Activated CD4-positive, alpha-beta T cell treated with anti-CD3 and anti-CD28 coated beads, Interleukin-2, amount 10 ng/mL, durations not matched to agents 7 days and 5 days (primary cell): ENCODE measurements around the gene TUBA1A. TPM values are rescaled to one million over a fixed set of nuclear protein-coding genes. Genes with fewer than 3 reads are reported as not detected.
A peak's percentile ranks its signal among the peaks of the same experiment; 100 is the strongest.

Experiments
- CTCF ChIA-PET: fragments of 350-600 bp; sonication (Branson Sonifier 250); formaldehyde crosslinking; loops from one replicate; lab custom pipeline; 2021; ENCODE audit warnings: antibody characterized with exemption; lab: Charles Lee
- POLR2A ChIA-PET: fragments of 350-600 bp; sonication (Branson Sonifier 250); formaldehyde crosslinking; loops from one replicate; lab custom pipeline; 2021; ENCODE audit warnings: antibody characterized with exemption; lab: Charles Lee
- DNase-seq: peaks from one replicate; pipeline ENCODE4 v3.0.0-alpha.2; 2020
- H3K27ac Mint-ChIP-seq: one replicate; pipeline ENCODE4 v1.8.0; 2021; ENCODE audit warnings: mild to moderate bottlenecking, moderate library complexity, mixed read lengths
- H3K27me3 Mint-ChIP-seq: one replicate; pipeline ENCODE4 v1.8.0; 2021; ENCODE audit warnings: mixed read lengths
- H3K36me3 Mint-ChIP-seq: one replicate; pipeline ENCODE4 v1.8.0; 2021; ENCODE audit warnings: low read depth, mixed read lengths
- H3K4me1 Mint-ChIP-seq: one replicate; pipeline ENCODE4 v1.8.0; 2021; ENCODE audit warnings: mixed read lengths
- H3K4me3 Mint-ChIP-seq: one replicate; pipeline ENCODE4 v1.8.0; 2021; ENCODE audit warnings: mild to moderate bottlenecking, moderate library complexity, mixed read lengths
- H3K9me3 Mint-ChIP-seq: one replicate; pipeline ENCODE4 v1.8.0; 2021; ENCODE audit warnings: mixed read lengths
- total RNA-seq, 2 experiments: library from RNA; stranded (reverse); gene quantifications; one replicate each; pipeline ENCODE4 v1.2.3, GENCODE V29; 2021

The TUBA1A gene
- 100 to 1,000 TPM in 1 of 2 experiments, 10 to 100 TPM in 1; 94.8 to 109 TPM for total RNA-seq

- Mint-ChIP-seq H3K9me3 (no peaks in the 10 kb centered on the region), H3K27ac (peak within 1 kb of the TSS; percentile 99), H3K36me3 (peaks cover 24% of the 10 kb centered on the region), H3K4me3 (peak within 1 kb of the TSS; percentile 97), H3K27me3 (peaks cover 6% of the 10 kb centered on the region), H3K4me1 (peaks cover 29% of the 10 kb centered on the region)
- POLR2A ChIA-PET, result interaction anchor here (0.6 to 2.4 kb wide), 4 partner anchors 42 to 119 kb away, joined by 4 to 17 read pairs (median 4); partner anchors contain the start of genes RHEBL1 and TUBA1B
- CTCF ChIA-PET, result interaction anchor here (0.6 to 1.6 kb wide), 10 partner anchors 8 to 380 kb away, joined by 3 to 6 read pairs (median 3); no protein-coding TSS in a partner anchor
- DNase-seq, result peak; percentile 99
Observed at GRCh38 chr12:49188916-49189367, at the start of gene TUBA1A. Gene TUBA1A (minus strand): TSS chr12:49189080. CDS start chr12:49188979, 101 bp downstream.

DNA sequence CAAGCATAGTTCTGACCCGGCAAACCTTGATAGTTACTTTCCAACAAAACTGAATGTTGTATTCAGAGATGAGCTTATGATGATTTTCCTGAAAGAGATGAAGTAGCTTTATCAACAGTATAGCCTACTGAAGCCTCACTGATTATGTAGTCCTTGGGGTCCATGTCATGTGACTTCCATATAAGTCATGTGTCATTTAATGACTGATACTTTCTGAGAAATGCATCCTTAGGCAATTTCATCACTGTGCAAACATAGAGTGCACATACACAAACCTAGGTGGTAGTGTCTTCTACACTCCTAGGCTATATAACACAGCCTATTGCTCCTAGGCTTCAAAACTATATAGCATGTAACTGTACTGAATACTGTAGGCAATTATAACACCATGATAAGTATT is 47.5 kb upstream of the TUBA1A start:
- Mint-ChIP-seq H3K4me3 (no peak overlapping the region), H3K27me3 (peaks cover 3% of the 10 kb centered on the region), H3K4me1 (peaks cover 25% of the 10 kb centered on the region), H3K36me3 (no peaks in the 10 kb centered on the region), H3K9me3 (no peaks in the 10 kb centered on the region), H3K27ac (no peak overlapping the region)
- ChIA-PET POLR2A (no interaction called here), CTCF (interaction anchor here (0.5 to 2.7 kb wide), 8 partner anchors 8 to 105 kb away, joined by 3 to 23 read pairs (median 4); partner anchors contain the start of genes TUBA1B and TUBA1C)
- no peak for DNase-seq

DNA sequence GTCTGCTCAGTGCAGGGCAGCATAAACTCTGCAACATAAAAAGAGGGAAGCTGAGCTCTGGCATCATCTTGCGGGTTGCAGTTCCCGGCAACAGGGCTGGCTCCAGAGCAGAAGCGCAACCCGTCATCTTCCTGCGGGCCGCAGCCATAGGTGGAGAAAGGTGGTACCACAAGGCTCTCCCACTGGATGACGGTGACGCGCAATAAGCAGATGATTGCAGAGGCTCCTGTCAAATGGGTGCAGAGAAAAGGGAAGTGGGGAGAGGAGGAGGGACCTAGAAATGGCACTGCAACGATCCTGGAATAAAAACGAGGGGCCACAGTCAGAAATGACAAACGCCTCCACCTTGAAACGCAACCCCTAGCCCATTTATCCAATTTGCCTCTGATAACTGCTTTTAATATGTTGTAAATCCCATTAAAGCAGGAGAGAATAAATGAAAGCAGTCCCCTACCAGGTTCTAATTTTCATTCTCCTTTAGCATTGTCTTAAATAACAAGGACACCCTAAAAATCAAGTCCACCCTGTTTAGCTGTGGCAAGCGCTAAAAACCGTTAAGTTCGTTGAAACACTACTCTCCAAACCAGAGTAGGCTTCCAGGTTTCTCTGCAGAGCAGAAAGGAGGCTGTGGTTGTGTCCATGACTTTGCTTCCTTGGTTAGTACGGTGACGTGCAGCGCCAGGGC is 45.1 kb upstream of the TUBA1A start:
- Mint-ChIP-seq H3K27me3 (peaks cover 1% of the 10 kb centered on the region), H3K9me3 (no peaks in the 10 kb centered on the region), H3K36me3 (no peaks in the 10 kb centered on the region), H3K4me3 (peak overlapping the region; percentile 84), H3K4me1 (peaks cover 25% of the 10 kb centered on the region), H3K27ac (peak overlapping the region; percentile 77)
- POLR2A ChIA-PET, result no interaction called here
- DNase-seq, result peak; percentile 30
- CTCF ChIA-PET, result interaction anchor here (0.7 to 2.7 kb wide), 7 partner anchors 10 to 198 kb away, joined by 3 to 23 read pairs (median 3); no protein-coding TSS in a partner anchor

DNA sequence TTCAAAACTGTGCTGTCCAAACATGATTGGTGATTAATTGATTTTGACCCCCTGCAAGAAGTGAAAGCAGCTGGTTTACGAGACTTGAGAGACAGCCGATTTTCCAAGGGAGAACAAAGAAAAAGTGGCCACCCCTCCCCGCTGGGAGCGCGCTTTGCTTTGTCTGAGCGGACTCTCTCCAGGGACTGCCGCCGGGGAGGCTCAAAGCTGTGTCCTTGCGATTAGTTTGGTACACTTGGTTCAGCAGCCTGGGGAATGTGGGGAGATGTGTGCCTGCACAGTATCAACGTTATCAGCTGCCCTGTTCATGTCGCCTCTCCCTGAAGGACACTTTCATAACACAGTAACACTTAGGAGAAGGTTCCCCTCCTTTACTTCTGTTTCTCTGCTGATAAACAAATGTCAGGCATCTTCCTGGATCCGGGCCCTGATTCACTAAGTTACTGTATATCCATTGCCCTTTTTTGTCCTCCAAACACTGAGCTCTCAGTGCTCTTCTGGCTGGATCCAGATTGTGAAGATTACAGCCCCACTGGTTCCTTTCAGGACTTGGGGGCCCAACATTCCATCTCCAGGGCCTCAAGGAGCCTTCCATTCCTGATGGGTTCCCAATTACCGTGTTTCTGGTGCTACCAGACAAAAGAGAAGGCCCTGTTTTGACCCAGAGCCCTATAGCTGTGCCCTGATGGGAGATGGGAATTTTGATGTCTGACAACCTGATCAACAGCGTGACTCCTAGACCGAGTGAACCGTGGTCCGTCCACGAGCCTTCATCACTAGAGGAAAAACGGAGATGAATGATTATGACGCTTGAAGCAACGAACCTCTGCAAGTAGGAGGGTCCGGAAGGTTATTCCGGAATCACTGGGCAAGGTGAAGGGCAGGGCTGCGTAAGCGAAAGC is 44.3 kb upstream of the TUBA1A start:
- Mint-ChIP-seq H3K36me3 (no peaks in the 10 kb centered on the region), H3K9me3 (no peaks in the 10 kb centered on the region), H3K4me1 (peaks cover 25% of the 10 kb centered on the region), H3K27me3 (no peaks in the 10 kb centered on the region), H3K27ac (peak overlapping the region; percentile 77), H3K4me3 (peak overlapping the region; percentile 84)
- no peak for DNase-seq
- POLR2A ChIA-PET, result no interaction called here
- CTCF ChIA-PET, result interaction anchor here (0.7 to 2.7 kb wide), 5 partner anchors 9 to 197 kb away, joined by 3 to 9 read pairs (median 3); no protein-coding TSS in a partner anchor

- ChIA-PET CTCF (interaction anchor here (1.5 to 2.7 kb wide), 2 partner anchors 8 to 143 kb away, joined by 3 to 9 read pairs; no protein-coding TSS in a partner anchor), POLR2A (interaction anchor here (0.6 kb wide), 1 partner anchor 121 kb away, joined by 3 read pairs; the partner anchor contains the start of gene LMBR1L)
Observed at GRCh38 chr12:49231878-49232655, 43.2 kb upstream of the TUBA1A start.

GRCh38 chr12:49230805-49231194 is 41.9 kb upstream of the TUBA1A start:
- no peak for DNase-seq
- H3K27ac Mint-ChIP-seq, result no peak overlapping the region
- no peaks in the 10 kb centered on the region for H3K36me3 Mint-ChIP-seq
- no peaks in the 10 kb centered on the region for H3K27me3 Mint-ChIP-seq
- CTCF ChIA-PET, result interaction anchor here (0.8 to 1.3 kb wide), 2 partner anchors 35 to 167 kb away, joined by 3 read pairs; no protein-coding TSS in a partner anchor
- no peaks in the 10 kb centered on the region for H3K9me3 Mint-ChIP-seq
- POLR2A ChIA-PET, result no interaction called here
- no peak overlapping the region for H3K4me3 Mint-ChIP-seq
- peaks cover 19% of the 10 kb centered on the region for H3K4me1 Mint-ChIP-seq

More at GRCh38 chr12:49231878-49232655, 43.2 kb upstream of the TUBA1A start:
- Mint-ChIP-seq H3K27ac (no peak overlapping the region), H3K9me3 (no peaks in the 10 kb centered on the region), H3K27me3 (no peaks in the 10 kb centered on the region), H3K4me3 (no peak overlapping the region), H3K4me1 (peaks cover 25% of the 10 kb centered on the region), H3K36me3 (no peaks in the 10 kb centered on the region)
- DNase-seq, result no peak

GRCh38 chr12:49230176-49230804 is 41.4 kb upstream of the TUBA1A start:
- H3K4me3 Mint-ChIP-seq, result no peak overlapping the region
- H3K4me1 Mint-ChIP-seq, result peaks cover 17% of the 10 kb centered on the region
- ChIA-PET POLR2A (no interaction called here), CTCF (interaction anchor here (0.8 to 1.3 kb wide), 3 partner anchors 35 to 166 kb away, joined by 3 to 5 read pairs (median 3); partner anchors contain the start of gene TUBA1B)
- H3K27ac Mint-ChIP-seq, result no peak overlapping the region
- no peak for DNase-seq
- no peaks in the 10 kb centered on the region for H3K27me3 Mint-ChIP-seq
- no peaks in the 10 kb centered on the region for H3K9me3 Mint-ChIP-seq
- no peaks in the 10 kb centered on the region for H3K36me3 Mint-ChIP-seq

DNA sequence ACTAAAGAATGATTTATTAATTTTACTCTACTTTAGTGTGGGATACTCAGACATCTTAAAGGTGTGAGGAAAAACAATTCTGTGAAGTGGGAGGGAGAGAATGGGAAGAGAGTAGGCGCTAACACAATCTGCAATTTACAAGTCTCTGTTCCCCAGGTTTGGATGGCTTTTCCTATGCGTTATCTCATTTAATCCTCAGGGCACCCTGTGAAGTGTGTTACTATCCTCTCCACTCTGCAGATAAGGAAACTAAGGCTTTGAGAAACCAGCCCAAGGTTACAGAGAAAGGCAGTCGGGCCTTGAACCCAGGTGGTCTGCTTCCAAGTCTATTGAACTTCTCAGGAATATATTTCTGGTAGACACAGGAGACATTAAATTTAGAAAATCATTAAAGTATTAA is 39.8 kb upstream of the TUBA1A start:
- Mint-ChIP-seq H3K27ac (no peak overlapping the region), H3K4me3 (no peak overlapping the region), H3K9me3 (no peaks in the 10 kb centered on the region), H3K4me1 (peaks cover 5% of the 10 kb centered on the region), H3K36me3 (no peaks in the 10 kb centered on the region), H3K27me3 (no peaks in the 10 kb centered on the region)
- DNase-seq, result no peak
- CTCF ChIA-PET, result no interaction called here
- POLR2A ChIA-PET, result no interaction called here

- no peaks in the 10 kb centered on the region for H3K4me1 Mint-ChIP-seq
- H3K27ac Mint-ChIP-seq, result no peak overlapping the region
- ChIA-PET POLR2A (no interaction called here), CTCF (no interaction called here)
- no peaks in the 10 kb centered on the region for H3K36me3 Mint-ChIP-seq
- H3K9me3 Mint-ChIP-seq, result no peaks in the 10 kb centered on the region
- DNase-seq, result no peak
- H3K27me3 Mint-ChIP-seq, result no peaks in the 10 kb centered on the region
- H3K4me3 Mint-ChIP-seq, result no peak overlapping the region
Observed at GRCh38 chr12:49227713-49228112, 38.8 kb upstream of the TUBA1A start.

- Mint-ChIP-seq H3K36me3 (no peaks in the 10 kb centered on the region), H3K27me3 (no peaks in the 10 kb centered on the region), H3K27ac (no peak overlapping the region), H3K4me1 (no peaks in the 10 kb centered on the region), H3K9me3 (no peaks in the 10 kb centered on the region), H3K4me3 (no peak overlapping the region)
- CTCF ChIA-PET, result interaction anchor here (1.7 kb wide), 2 partner anchors 10 kb away, joined by 8 to 10 read pairs; no protein-coding TSS in a partner anchor
- POLR2A ChIA-PET, result no interaction called here
- no peak for DNase-seq
Observed at GRCh38 chr12:49225576-49226166, 36.8 kb upstream of the TUBA1A start.
